Measurements from ENCODE around the gene LPP.
A peak's percentile ranks its signal among the peaks of the same experiment; 100 is the strongest.

LPP gene

GRCh38 chr3:188330138-188330537 lies 176.2 kb downstream of the LPP start:
- DNase-seq (ENCODE audit: low read depth): no peak

- no peak for DNase-seq (ENCODE audit: low read depth)
Measured at GRCh38 chr3:188331166-188331565, 177.2 kb downstream of the LPP start.

- DNase-seq (ENCODE audit: low read depth): no peak
Measured at GRCh38 chr3:188332085-188332484, 178.1 kb downstream of the LPP start.

GRCh38 chr3:188335656-188336055 lies 181.7 kb downstream of the LPP start:
- no peak for DNase-seq (ENCODE audit: low read depth)

- no peak for DNase-seq (ENCODE audit: low read depth)
Measured at GRCh38 chr3:188336178-188336577, 182.2 kb downstream of the LPP start.

- no peak for DNase-seq (ENCODE audit: low read depth)
Measured at GRCh38 chr3:188337232-188337631, 183.3 kb downstream of the LPP start.

- DNase-seq (ENCODE audit: low read depth): no peak
Measured at GRCh38 chr3:188338086-188338485, 184.1 kb downstream of the LPP start.

- peak; percentile 43 for DNase-seq (ENCODE audit: low read depth)
Measured at GRCh38 chr3:188339410-188340295, 185.7 kb downstream of the LPP start.

GRCh38 chr3:188341501-188341900 lies 187.5 kb downstream of the LPP start:
- DNase-seq (ENCODE audit: low read depth): no peak

- no peak for DNase-seq (ENCODE audit: low read depth)
Measured at GRCh38 chr3:188342991-188343732, 189.2 kb downstream of the LPP start.

- no peak for DNase-seq (ENCODE audit: low read depth)
Measured at GRCh38 chr3:188343894-188344293, 189.9 kb downstream of the LPP start.

- no peak for DNase-seq (ENCODE audit: low read depth)
Measured at GRCh38 chr3:188345223-188345622, 191.3 kb downstream of the LPP start.

GRCh38 chr3:188348435-188349244 lies 194.7 kb downstream of the LPP start:
- no peak for DNase-seq (ENCODE audit: low read depth)

GRCh38 chr3:188349351-188349901 lies 195.5 kb downstream of the LPP start:
- DNase-seq (ENCODE audit: low read depth): no peak

- DNase-seq (ENCODE audit: low read depth): no peak
Measured at GRCh38 chr3:188349933-188350332, 196.0 kb downstream of the LPP start.

GRCh38 chr3:188350961-188351360 lies 197.0 kb downstream of the LPP start:
- DNase-seq (ENCODE audit: low read depth): no peak

GRCh38 chr3:188351648-188352047 lies 197.7 kb downstream of the LPP start:
- DNase-seq (ENCODE audit: low read depth): no peak

GRCh38 chr3:188352196-188352927 lies 198.4 kb downstream of the LPP start:
- no peak for DNase-seq (ENCODE audit: low read depth)

- DNase-seq (ENCODE audit: low read depth): no peak
Measured at GRCh38 chr3:188353426-188353825, 199.5 kb downstream of the LPP start.

- no peak for DNase-seq (ENCODE audit: low read depth)
Measured at GRCh38 chr3:188358787-188359493, 205.0 kb downstream of the LPP start.

Measured in activated T-cell treated with anti-CD3 and anti-CD28 coated beads for 48 hours (primary cell).